Putamen (tissue), 1 donor: ENCODE results near the gene HNRNPL.
"Not testable (repeated sequence)": the region's sequence is repeated elsewhere in the genome, so short reads cannot be mapped to it uniquely, and the experiment has no call there.

Source experiments
- DNase-seq: peaks from one replicate; pipeline ENCODE4 v3.0.0-alpha.2; 2016; ENCODE audit warnings: low spot score

The HNRNPL gene

GRCh38 chr19:38801359-38802095 lies 48.3 kb downstream of the HNRNPL start:
- no peak for DNase-seq

DNA sequence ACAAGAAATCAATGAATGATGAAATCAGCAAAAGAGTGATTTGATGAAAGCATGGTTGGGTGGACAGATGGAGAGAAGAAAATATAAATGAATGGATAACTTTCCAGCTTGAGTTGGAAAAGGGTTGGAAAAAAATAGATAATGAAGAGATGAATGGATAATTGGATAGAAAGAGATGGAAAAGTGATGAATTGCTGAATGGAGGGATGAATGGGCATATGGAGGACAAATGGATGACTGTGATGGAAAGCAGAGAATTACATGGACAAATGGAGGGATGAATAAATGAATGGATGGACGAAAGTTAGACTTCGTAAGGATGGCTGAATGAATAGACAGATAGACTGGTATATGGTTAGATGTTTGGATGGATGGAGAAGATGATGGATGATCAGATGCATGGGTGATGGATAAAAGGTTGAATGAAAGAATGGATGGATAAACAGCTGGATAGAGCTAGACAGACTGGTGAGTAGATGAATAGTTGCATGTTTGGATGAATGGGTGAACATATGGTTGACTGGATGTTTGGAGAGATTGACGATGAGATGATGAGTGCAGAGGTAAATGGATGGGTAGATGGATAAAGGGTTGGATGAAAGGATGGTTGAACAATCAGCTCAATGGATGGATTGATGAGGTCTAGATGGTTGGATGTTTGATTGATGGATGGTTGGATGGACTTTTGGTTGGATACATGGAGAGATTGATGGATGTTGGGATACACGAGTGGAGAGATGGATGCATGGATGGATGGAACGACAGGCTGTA lies 49.0 kb downstream of the HNRNPL start:
- no peak for DNase-seq

DNA sequence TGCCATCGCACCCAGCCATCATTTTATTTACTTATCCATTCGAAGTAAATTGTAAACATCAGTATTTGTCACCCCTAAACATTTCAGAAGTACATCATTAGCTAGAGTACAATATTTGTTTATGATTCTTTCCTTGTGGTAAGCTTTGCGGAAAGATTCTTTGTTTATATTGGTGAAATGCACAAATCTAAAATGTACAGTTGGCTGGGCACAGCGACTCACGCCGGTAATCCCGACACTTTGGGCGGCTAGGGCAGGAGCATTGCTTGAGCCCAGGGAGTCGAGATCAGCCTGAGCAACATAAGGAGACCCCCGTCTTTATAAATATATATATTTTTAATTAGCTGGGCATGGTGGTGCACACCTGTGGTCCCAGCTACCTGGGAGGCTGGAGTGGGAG lies 50.7 kb downstream of the HNRNPL start:
- no peak for DNase-seq

DNA sequence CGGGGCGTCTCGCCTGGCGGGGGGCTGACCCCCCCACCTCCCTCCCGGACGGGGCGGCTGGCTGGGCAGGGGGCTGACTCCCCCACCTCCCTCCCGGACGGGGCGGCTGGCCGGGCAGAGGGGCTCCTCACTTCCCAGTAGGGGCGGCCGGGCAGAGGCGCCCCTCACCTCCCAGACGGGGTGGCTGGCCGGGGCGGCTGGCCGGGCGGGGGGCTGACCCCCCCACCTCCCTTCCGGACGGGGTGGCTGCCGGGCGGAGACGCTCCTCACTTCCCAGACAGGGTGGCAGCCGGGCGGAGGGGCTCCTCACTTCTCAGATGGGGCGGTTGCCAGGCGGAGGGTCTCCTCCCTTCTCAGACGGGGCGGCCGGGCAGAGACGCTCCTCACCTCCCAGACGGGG lies 52.0 kb downstream of the HNRNPL start:
- DNase-seq, result not testable (repeated sequence)

GRCh38 chr19:38796154-38796553 lies 53.6 kb downstream of the HNRNPL start:
- DNase-seq, result no peak

- no peak for DNase-seq
Measured at GRCh38 chr19:38795549-38795948, 54.2 kb downstream of the HNRNPL start.

- DNase-seq, result no peak
Measured at GRCh38 chr19:38793671-38794070, 56.1 kb downstream of the HNRNPL start.

GRCh38 chr19:38793177-38793576 lies 56.6 kb downstream of the HNRNPL start:
- DNase-seq, result no peak

DNA sequence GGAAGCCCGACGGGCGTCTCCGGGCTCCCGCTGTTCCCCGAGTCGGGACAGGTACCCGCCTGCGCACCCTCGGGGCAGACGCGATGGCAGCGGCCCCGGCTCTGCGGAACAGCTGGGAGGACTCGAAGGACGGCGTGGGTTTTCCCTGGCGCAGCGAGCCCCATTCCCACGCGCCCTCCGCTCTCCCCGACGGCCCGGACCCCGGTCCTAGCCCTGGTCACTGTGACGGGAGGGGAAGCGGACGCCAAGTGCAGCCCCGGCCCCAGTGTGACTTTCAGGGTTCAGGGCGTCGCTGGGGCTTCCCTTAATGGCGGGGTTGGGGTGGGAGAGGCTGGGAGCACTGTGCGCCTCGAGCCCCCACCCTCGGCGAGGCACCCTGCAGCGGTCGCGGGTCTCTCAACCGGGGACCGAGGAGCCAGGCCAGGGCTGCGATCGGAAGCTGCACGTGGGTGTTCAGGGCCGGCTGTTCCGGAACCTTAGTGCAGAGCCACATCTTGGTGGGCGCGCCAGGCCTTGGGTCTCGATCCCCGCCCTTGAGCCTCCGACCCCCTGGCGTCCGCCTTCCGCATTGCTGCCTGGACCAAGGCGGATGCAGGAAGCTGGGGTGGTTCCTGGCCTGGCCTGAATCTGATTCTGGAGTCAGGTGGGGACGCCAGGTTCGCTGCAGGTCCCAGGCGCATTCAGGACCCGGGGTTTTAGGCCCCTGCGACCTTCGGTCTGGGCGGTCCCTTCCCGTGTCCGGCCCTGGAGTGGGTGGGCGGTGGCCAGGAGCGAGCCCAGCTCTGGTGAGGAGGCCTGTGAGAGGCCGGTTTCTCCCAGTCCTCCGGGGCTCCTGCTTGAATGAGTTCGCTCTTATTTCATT lies 57.3 kb downstream of the HNRNPL start:
- no peak for DNase-seq

DNA sequence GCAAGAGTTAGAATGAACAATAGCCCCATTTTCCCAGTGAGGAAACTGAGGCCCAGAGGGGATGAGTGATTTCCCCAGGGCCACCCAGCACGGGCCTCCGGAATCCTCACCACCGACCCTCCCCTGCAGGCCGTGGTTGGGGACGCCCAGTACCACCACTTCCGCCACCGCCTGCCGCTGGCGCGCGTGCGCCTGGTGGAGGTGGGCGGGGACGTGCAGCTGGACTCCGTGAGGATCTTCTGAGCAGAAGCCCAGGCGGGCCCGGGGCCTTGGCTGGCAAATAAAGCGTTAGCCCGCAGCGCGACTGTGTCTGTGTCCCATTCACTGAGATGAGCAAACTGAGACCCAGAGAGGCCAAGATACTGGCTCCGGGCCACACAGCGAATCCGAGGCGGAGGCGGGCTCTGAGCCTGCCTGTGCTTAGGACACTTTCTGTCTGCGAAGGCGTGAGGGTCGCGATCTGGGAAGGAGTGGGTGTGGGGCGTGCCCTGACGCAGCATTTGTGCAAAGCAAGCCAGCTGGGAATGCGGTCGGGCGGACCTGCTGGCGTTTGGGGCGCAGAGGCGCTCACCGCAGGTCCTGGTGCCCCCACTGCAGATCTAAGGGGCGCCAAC lies 58.2 kb downstream of the HNRNPL start:
- not testable (repeated sequence) for DNase-seq

DNA sequence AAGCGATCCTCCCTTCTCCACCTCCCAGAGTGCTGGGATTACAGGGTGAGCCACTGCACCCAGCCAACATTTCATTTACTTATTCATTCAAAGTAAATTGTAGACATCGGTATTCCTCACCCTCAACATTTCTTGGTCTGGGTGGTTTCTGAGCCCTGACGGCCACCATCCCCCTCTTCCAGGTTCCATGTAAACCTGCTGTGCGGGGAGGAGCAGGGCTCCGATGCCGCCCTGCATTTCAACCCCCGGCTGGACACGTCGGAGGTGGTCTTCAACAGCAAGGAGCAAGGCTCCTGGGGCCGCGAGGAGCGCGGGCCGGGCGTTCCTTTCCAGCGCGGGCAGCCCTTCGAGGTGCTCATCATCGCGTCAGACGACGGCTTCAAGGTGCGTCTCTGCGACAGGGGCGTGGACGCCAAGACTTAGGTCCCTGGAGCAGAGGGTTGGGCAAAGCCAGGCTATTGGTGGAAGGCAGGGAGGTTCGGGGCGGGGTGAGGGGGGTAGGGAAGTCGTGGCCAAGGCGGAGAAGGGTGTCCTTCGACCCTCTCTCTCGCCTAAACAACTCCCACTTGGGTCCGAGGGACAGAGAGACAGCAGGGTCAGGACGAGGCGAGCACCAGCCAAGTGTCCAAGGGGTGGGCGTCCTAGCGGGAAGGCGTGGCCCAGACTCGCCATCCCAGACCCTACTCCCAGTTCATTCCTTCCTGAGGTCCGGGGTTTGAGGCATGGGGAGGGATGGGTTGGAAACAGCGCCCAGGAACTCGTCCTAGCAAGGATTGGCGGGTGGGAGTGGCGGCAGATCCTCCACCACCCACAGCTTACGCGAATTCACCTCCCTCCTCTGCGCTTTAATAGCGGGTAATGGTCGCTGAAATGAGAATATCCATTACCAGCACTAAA lies 59.0 kb downstream of the HNRNPL start:
- DNase-seq, result not testable (repeated sequence)

DNA sequence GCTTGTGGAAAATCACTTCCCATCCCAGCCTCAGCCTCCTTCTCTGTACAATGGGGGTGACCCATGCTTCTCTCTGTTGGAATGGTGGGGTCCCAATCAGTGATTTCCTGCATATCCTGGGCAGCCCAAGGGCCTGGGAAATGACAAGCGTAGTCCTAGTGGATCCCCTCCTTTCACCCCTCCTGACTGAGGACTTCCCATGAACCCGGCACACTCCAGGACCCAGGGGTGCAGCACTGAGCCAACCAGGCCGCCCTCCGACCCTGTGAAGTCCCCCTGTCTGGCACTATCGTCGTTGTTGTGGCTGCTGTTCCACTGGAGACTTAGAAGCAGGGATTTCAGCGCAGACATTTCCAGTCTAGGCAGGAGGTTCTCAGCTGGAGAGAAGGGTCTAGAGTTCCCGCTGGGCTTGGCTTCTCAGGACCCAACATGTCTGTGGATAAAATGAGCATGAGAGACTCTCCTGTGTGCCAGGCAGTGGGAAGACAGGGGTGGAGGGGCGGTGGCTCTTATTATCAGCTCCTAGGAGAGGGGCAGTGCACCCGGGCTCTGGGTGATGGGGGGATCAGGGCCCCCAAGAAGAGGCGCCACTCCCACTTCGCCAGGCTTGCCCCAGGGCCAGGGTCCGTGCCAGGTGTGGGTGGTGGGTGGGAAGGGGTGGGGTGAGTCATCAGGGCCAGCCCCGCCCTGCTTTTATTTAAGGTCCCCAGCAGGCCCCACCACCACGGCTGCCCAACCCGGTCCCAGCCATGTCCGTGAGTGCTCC lies 61.1 kb downstream of the HNRNPL start, which contains the start of gene LGALS7B:
LGALS7B (plus strand) TSS at position 723 of the 766 bp plus-strand sequence; CDS start at position 750, 27 bp downstream.
- no peak for DNase-seq

- no peak for DNase-seq
Measured at GRCh38 chr19:38786572-38787265, 63.1 kb downstream of the HNRNPL start.
